Measurements from ENCODE around the gene PTPN12.
"Not testable (repeated sequence)": the region's sequence is repeated elsewhere in the genome, so short reads cannot be mapped to it uniquely, and the experiment has no call there.

The PTPN12 gene

DNA sequence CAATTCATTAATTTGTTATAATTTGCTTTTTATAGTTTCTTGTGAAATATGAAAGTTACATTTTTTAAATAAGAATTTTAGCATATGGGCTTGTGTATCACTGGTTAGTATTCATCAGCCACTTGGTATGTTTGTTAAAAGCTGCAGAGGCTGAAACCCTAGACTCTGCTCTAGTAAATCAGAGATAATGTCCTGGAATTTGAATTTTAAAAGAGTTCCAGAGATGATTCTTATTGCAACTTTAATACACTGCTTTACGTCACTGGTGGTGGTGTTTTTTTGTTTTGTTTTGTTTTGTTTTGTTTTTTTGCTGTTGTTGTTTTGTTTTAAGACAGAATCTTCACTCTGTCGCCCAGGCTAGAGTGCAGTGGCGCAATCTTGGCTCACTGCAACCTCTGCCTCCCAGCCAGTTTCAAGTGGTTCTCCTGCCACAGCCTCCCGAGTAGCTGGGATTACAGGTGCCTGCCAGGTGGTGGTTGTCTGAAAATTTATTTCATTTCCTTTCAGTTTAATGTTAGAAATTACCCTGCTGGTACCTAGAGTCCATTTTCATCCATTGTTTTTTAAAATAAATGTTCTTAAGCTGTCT lies 43.8 kb downstream of the PTPN12 start:
- DNase-seq = no peak

- no peak for DNase-seq
These were observed 50.2 kb downstream of the PTPN12 start for GRCh38 chr7:77587272-77587671.

DNA sequence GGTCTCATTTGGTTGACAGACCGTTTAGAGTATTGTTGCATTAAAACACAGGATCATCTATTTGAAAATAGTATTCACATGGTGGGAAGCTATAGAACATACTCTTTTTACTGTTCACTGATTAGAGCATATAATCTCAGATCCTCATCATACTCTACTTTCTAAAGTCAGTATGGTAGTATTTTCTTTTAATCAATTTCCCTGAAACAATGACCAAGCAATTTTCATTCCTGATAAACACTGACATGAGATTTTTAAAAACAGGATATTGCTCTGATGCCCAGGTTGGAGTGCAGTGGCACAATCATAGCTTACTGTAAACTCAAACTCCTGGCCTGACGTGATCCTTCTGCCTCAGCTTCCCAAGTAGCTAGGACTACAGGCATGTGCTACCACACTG lies 63.9 kb downstream of the PTPN12 start:
- no peak for DNase-seq

- DNase-seq = no peak
These were observed 69.5 kb downstream of the PTPN12 start for GRCh38 chr7:77606562-77606961.

- DNase-seq = no peak
These were observed 82.2 kb downstream of the PTPN12 start for GRCh38 chr7:77619314-77619713.

- DNase-seq = no peak
These were observed 89.7 kb downstream of the PTPN12 start for GRCh38 chr7:77626586-77627308.

DNA sequence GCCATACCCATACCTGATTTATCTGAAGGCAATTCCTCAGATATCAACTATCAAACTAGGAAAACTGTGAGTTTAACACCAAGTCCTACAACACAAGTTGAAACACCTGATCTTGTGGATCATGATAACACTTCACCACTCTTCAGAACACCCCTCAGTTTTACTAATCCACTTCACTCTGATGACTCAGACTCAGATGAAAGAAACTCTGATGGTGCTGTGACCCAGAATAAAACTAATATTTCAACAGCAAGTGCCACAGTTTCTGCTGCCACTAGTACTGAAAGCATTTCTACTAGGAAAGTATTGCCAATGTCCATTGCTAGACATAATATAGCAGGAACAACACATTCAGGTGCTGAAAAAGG lies 90.2 kb downstream of the PTPN12 start:
- DNase-seq = no peak

DNA sequence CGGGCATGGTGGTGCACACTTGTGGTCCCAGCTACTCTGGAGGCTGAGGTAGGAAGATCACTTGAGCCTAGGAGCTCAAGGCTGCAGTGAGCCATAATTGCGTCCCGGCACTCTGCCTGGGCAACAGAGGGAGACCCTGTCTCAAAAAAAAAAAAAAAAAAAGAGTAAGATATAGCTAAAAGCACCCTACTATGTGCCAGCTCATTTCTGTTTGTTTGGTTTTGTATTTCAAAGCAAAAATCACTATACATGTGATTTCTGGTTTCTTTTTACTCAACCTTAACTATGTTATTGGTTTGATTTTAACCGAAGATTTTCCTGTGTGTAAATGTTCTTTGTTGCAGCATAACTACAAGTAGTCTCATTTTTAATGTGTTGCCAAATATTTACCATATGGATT lies 92.7 kb downstream of the PTPN12 start:
- DNase-seq = no peak

- no peak for DNase-seq
These were observed 94.7 kb downstream of the PTPN12 start for GRCh38 chr7:77631820-77632219.

DNA sequence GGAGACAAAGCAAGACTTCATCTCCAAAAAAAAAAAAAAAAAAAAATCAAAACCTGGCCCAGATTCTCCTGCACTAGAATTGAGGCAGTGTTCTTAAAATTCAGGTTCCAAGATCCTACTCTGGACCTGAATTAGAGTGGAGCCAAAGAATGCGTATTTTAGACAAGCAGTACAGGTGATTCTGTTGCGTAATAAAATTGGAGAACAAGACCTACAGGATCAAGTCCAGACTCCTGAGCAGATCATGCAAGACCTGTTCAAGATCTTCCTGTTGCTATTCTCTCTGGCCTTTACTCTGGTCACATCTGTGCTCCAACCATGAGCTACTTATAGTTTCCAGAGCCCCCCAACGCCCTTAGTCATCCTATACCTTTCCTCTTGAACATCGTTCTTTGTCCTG lies 107.7 kb downstream of the PTPN12 start:
- DNase-seq = no peak

DNA sequence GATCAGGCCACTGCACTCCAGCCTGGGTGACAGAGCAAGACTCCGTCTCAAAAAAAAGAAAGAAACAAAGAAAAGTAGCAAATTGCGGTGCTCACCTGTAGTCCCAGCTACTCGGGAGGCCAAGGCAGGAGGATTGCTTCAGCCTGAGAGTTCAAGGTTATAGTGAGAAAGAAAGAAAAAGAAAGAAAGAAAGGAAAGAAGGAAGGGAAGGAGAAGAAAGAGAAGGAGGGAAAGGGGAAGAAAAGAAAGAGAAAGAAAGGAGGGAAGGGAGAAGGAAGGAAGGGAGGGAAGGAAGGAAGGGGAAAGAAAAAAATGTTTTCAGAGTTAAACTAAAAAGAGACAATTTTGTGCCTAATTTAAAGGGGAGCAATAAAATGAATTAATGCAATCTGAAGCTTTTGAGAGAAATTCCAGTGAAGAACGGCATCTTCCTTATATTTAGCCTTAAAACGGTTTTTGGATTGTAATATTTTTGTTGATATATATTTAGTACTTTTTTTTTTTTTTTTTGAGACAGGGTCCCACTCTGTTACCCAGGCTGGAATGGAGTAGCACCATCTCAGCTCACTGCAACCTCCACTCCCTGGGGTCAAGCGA lies 111.7 kb downstream of the PTPN12 start:
- DNase-seq = no peak

DNA sequence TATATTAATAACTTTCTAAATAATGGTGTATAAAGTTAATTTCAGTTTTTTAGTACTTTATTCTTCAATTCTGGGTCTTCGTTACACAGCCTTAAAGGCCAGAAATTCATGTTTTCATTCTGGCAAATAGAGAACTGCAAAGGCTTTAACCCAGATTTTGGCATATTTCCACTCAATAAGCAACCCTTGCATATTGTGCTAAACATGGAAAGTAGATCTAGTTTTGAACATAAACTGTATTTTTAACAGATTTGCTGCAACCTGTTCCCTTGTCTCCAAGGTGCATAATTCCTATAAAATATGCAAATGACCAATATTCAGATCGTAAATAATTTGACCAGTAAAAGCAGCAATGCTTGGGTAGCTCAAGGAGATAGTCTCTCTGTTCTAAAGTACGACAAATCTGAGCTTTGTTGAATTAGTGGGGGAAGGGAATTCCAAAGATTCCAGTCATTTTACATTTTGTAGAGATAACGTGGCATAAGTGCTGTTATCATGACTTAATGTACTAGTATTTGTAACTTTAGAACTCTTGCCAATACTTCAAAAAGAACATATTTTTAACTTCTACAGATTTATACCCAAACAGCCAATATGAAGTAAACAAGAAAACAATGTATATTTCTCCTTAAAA lies 112.7 kb downstream of the PTPN12 start:
- no peak for DNase-seq

GRCh38 chr7:77651575-77652162 lies 114.6 kb downstream of the PTPN12 start:
- peak in 2 of 14 donors; percentile 4 to 20 for DNase-seq

GRCh38 chr7:77652826-77653225 lies 115.7 kb downstream of the PTPN12 start:
- not testable (repeated sequence) for DNase-seq

DNA sequence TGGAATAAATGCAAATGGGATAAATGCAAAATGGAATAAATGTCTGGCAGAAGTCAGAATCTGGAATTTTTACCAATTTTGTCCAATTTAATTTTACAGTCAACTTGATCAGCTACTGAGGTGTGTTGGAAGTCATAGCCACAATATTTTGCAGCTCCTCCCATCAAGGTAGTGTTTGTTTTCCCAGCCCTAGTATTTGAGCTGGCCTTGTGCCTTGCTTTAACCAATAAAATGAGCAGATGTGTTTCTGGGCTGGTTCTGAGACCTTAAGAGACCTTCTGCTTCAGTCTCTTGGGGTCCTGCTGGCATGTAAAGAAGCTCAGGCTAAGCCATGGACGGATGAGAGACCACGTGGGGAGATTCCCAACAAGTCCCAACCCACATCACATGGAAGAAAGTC lies 116.5 kb downstream of the PTPN12 start:
- DNase-seq = no peak

DNA sequence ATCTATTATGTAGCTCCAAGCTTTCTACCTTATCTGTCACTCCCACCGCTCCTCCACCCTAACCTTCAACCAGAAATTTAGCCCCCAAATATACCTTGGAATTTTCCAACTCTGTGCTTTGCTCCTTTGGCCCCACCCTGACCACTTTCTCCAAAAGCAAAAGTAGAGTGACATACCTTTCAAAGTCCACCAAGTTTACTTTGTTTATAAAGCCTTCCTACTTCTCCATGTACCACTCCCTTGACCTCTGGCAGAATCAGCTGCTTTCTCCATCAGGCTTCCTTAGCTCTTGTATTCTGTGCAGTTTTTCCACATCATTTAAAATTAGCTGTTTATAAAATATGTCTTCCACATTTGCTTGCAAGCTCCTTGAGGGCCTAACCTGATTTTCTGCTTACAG lies 118.3 kb downstream of the PTPN12 start:
- DNase-seq = no peak

GRCh38 chr7:77655836-77656455 lies 118.9 kb downstream of the PTPN12 start:
- DNase-seq = no peak

DNA sequence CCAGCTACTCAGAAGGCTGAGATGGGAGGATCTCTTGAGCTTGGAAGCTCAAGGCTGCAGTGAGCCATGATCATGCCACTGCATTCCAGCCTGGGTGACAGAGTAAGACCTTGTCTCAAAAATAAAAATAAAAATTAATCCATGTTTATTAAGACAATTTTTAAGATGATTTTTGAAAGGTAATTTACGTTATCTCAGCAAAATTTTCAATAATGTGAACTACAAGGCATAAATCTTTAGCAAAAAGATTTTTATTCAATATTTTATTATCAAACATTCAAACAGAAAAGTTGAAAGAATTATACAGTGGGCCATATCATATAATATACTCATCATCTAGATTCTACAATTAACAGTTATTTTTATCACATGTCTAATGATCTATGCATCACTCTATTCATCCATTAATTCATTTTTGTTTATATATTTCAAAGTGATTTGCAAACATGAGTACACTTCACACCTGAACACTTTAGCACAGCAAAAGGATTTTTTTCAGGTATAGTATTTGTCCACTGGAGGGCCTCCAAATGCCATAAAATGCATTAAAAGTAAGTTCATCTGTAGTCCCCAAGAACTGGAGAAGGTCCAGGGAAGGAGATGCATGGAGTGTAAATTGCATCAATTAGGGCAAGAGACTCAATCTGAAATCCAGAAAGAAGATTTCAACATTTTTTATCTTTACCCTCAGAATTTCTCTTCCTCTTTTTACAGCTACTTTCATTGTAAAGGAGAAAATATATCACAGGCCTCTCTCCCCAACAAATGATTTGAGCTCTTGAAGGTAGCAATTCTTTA lies 120.5 kb downstream of the PTPN12 start:
- peak in 2 of 14 donors; percentile 1 to 38 for DNase-seq

DNA sequence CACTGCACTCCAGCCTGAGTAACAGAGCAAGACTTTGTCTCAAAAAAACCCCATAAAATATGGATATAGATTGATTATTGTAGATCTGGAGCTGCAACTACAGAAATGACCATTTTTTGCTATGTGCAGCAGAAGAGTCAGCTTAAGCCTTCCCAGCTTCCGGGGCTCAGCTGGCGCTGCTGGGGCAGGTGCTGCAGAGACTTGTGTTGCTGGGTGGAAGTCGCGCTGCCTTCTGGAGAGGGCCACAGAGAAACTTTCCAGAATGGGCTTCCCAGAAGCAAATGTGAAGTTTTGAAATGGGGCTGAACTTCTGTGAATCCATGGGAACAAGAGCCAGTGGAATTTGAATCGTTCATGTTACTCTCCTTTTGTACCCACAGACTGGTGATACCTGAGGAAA lies 121.8 kb downstream of the PTPN12 start:
- no peak for DNase-seq

DNA sequence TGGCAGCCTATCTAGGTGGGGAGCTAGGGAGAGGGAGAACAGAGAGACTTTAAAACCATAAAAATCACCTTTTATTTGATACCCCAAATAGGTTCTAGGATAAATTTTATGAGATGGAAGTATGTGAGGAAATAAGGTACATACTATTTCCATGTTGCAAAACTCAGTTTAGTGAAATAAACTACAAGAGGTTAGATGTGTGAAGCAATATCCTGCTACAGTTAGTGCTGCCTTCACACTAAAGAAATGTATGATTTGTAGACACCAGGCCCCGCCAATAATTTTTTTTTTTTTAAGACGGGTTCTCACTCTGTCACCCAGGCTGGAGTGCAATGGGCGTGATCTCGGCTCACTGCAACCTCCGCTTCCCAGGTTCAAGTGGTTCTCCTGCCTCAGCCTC lies 124.7 kb downstream of the PTPN12 start:
- no peak for DNase-seq

GRCh38 chr7:77662869-77663268 lies 125.8 kb downstream of the PTPN12 start:
- no peak for DNase-seq

DNA sequence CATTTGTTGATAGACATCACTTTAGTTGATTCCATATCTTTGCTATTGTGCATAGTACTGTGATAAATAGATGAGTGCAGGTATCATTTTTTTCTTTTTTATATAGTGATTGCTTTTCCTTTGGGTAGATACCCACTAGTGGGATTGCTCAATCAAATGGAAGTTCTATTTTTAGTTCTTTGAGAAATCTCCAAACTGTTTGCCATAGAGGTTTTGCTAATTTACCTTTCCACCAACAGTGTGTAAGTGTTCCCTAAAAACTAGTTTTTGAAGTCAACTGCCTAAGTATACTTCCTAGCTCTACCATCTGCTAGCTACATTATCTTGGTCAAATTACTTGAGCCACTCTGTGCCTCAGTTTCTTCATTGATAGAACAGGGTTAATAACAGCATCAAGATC lies 127.6 kb downstream of the PTPN12 start:
- no peak for DNase-seq

All from C1 segment of cervical spinal cord (tissue), 14 donors.